GM21619 (cell line): Measurements from ENCODE around the gene FBXL15.
A peak's percentile ranks its signal among the peaks of the same experiment; 100 is the strongest.

Experiments used
- ATAC-seq: cut with Tn5 transposase; IDR thresholded peaks from one replicate; pipeline ENCODE4 v1.9.1; 2021; ENCODE audit not compliant: unreplicated experiment

The FBXL15 gene

GRCh38 chr10:102397222-102398171 lies 23.1 kb upstream of the FBXL15 start:
- no peak for ATAC-seq

- no peak for ATAC-seq
These were observed 22.2 kb upstream of the FBXL15 start for GRCh38 chr10:102398172-102399020.

GRCh38 chr10:102399217-102400021 lies 21.2 kb upstream of the FBXL15 start:
- peak; percentile 43 for ATAC-seq

GRCh38 chr10:102400076-102400475 lies 20.6 kb upstream of the FBXL15 start:
- no peak for ATAC-seq

DNA sequence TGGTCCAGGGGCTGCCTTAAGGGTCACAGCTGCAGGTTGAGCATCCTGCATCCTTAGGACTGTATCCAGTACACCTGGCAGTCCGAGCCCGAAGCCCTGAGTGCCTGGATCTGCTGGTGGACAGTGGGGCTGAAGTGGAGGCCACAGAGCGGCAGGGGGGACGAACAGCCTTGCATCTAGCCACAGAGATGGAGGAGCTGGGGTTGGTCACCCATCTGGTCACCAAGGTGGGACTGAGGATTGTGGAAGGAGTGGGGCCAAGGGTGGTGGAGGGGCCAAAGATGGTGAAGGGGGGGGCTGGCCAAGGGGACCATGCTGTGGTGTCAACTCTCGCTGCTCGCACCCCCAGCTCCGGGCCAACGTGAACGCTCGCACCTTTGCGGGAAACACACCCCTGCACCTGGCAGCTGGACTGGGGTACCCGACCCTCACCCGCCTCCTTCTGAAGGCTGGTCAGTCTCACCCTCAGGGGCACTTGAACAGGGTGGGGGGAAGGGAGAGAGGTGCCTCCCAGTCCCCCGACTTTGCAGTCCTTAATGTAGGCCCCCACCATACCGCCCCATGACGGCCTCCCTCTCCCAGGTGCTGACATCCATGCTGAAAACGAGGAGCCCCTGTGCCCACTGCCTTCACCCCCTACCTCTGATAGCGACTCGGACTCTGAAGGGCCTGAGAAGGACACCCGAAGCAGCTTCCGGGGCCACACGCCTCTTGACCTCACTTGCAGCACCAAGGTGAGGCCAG lies 19.9 kb upstream of the FBXL15 start:
- ATAC-seq, result no peak

GRCh38 chr10:102401342-102401654 lies 19.3 kb upstream of the FBXL15 start:
- ATAC-seq, result no peak

DNA sequence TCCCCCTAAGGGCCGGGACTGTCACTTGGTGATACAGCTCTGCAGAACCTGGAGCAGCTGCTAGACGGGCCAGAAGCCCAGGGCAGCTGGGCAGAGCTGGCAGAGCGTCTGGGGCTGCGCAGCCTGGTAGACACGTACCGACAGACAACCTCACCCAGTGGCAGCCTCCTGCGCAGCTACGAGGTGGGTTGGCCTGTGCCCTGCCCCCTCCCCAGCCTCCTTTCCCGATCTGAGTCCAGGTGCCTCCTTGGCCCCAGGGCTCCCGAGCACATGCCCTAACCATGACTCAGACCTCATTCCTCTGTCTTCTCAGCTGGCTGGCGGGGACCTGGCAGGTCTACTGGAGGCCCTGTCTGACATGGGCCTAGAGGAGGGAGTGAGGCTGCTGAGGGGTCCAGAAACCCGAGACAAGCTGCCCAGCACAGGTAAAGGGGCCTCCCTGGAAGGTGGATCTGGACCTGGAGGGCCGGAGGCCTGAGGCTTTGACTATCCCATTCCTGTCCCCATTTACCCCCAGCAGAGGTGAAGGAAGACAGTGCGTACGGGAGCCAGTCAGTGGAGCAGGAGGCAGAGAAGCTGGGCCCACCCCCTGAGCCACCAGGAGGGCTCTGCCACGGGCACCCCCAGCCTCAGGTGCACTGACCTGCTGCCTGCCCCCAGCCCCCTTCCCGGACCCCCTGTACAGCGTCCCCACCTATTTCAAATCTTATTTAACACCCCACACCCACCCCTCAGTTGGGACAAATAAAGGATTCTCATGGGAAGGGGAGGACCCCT lies 18.7 kb upstream of the FBXL15 start:
- no peak for ATAC-seq

GRCh38 chr10:102402512-102402896 lies 18.1 kb upstream of the FBXL15 start:
- no peak for ATAC-seq

DNA sequence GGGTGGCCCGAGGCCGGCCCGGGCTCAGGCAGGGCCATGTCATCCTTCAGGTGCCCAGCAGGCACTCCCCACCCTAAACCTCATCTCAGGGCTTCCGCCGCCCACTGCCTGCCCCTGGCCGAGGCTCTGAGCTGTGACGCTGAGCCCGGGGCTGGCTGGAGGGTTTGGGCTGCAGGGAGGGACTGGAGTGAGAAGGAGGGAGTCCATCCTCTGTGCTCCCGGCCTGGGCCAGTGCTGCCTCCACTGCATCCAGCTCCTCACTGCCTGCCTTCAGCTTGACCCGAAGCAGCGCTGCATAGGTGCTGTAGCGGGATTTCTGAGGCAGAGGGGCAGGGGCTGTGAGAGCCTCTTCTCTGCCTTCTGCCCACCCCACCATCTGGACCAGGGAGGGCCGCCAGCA lies 17.5 kb upstream of the FBXL15 start:
- ATAC-seq, result no peak

DNA sequence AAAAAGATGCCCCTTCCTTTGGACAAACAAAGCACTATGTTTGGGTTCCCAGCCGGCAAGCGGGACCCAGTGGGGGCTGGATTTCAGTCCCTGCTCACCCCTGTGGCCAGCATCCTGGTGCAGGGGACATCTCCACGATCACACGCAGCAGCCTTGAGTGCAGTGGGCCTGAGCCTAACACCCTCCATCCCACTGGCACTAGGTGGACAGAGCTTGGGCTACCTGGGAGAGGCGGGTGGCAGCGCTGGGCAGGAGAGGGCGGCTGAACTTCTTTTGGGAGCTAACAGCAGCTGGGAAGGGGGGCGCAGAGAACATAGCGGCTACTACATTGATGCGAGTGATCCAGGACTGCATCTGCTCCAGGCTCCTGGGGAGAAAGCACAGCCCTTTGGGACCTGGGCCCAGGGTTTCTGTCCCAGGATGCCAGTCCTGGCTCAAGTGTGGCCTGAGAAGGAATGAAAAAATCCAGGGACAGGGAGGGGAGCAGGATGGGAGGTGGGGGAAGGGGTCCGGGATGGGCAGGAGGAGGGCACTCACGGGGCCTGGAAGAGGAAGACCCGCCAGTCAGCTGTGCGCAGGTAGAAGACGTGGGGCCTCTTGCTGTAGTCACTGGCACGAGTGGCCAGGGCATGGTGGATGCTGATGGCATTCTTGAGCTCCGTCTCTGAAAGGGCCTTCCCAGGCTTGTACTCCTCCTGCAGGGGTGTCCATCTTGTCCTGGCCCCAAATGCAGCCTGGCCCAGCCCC lies 16.1 kb upstream of the FBXL15 start:
- no peak for ATAC-seq

- no peak for ATAC-seq
These were observed 15.5 kb upstream of the FBXL15 start for GRCh38 chr10:102405108-102405571.

DNA sequence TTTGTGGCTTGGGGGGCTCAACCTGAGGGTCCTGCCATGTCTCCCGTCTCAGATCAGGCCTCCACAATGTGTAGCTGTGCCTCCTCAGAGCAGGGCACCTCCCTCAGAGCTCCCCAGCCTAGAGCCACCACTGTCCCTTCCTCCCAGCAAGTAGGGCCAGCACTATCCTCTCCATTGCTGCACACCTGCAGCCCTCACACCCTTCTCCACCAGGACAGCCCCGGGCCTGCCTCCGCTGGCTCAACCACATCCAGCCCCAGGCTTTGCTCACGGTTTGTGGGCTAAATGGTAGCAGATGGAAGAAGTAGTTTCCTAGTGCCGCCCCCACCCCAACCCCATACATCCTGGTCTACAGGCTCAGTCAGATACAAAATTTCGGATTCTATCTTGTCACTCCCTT lies 15.0 kb upstream of the FBXL15 start:
- ATAC-seq, result no peak

DNA sequence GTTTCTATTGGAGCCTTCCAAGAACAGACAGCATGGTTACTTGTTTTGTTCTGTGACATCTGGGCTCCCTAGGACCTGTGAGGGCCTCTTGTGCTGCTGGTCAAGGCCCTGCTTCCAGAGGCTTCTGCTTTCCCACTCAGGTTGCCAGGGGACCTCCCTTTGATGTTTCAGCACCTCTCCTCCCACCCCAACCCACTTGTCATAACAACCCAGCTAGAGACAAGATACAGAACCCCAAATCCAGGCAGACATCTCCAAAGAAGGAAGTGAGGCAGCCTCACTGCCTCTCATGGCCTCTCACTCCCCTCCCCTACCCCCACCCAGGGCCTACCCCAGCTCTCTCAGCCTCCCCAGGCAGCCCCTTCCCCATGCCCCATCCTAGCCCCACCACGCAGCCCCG lies 13.8 kb upstream of the FBXL15 start:
- no peak for ATAC-seq

GRCh38 chr10:102407425-102408130 lies 13.1 kb upstream of the FBXL15 start:
- no peak for ATAC-seq

DNA sequence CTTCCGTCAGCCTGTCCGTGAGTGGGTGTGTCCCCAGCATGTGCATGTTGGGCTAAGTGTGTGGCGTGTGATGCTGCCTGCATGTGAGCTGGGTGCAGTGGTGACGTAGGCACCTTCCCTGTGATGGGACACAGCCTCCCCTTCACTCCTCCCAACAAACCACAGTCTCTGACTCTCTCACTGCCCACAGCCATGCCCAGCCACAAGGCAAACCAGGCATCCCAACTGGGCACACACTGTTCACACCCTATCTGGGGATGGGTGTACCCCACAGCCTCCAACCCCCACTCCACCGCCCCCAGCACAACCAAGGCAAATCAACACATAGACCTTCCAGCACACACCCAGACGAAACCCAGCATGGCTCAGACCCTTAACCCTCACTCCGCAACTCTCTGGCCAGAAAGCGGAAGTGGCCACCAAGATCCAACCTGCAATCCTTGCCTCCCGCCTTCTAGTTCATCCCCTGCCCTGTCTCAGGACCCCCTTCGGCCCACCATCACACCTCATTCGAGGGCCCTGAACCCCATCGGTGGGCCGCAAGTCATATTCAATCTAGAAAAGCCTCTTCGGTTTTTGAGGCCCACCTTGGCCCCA lies 12.4 kb upstream of the FBXL15 start:
- no peak for ATAC-seq

DNA sequence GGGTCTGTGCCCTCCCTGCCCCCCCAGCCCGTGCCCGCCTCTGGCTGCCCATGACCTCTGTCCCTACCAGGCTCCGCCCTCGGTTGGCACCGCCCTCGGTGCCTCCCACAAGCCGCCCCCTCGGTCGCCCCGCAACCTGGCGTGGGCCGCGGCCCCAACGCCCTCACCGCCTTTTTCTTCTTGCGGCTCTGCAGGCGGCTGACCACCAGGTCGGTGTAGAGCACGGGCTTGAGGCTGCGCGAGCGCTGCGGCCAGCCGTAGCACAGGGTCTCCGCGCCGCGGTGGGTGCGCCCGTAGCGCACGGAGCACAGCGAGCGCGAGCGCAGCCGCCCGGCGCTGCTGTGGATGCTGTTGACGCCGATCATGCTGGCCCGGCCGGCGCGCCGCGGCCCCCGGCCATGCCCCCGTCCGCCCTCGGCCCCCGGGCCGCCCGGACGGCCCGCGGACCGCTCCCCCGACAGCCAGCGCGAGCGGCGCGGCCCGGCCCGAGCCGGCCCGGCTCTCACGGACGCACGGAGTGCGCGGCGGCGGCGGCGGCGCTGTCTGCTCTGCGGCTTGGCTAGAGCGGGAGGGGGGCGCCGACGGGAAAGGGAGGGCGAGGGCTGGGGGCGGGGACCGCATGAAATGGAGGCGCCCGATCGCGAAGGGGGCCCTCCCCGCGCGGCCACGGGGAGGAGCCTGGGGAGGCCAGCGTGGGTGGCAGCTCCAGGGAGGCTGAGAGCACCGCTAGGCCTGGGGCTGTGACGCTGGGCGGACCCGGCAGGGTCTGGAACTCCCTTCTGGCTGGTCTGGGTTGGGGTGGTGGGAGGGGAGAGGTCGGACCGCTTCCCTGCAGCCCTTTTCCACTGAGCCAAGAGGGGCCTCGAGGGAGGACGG lies 11.7 kb upstream of the FBXL15 start:
- no peak for ATAC-seq
